ENCODE results near the gene OTUB2.
"Not testable (repeated sequence)": the region's sequence is repeated elsewhere in the genome, so short reads cannot be mapped to it uniquely, and the experiment has no call there.

Gene OTUB2

GRCh38 chr14:94062344-94062940, 36.3 kb downstream of the OTUB2 start:
- DNase-seq = no peak

DNA sequence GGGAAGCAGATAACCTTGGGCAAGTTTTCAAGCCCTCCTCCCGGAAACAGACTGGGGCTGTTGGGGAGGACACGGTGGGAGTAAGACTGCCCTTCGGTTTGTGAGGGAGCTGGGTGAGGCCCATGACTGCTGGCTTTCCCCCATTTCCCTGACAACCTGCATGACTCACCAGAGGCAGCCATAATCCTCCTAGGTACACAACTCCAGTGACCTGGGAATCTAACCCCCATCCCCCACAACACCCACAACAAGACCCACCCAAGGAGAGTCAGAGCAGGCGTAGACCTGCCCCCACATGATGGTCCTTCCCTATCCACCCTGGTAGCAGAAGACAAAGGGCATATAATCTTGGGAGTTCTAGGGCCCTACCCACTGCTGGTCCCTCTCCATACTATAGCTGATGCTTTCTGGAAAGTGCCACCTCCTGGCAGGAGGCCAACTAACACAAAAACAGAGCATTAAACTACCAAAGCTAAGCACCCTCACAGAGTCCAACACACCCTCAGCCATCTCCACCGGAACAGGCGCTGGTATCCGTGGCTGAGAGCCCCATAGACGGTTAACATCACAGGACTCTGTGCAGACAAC, 40.0 kb downstream of the OTUB2 start:
- no peak for DNase-seq

DNA sequence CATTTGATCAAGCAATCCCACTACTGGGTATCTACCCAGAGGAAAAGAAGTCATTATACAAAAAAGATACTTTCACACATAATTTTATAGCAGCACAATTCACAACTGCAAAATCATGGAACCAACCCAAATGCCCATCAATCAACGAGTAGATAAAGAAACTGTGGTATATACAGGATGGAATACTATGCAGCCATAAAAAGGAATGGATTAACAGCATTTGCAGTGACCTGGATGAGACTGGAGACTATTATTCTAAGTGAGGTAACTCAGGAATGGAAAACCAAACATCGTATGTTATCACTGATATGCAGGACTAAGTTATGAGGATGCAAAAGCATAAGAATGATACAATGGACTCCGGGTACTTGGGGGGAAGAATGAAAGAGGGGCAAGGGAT, 45.9 kb downstream of the OTUB2 start:
- not testable (repeated sequence) for DNase-seq

DNA sequence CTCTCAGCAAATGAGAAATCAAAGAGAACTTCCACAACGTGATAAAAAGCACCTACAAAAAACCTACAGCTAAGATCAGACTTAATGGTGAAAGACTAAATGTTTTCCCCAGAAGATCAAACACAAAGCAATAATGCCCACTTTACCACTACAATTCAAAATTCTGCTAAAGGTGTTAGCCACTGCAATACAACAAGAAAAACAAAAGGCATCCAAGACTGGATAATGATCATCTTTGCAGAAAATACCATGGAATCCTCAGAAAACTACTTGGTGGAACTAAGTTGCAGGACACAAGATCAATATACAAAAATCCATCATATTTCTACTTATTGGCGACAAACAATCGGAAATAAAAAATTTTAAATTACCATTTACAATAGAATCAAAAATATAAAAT, 48.4 kb downstream of the OTUB2 start:
- DNase-seq = no peak

GRCh38 chr14:94075008-94075407, 48.9 kb downstream of the OTUB2 start:
- no peak for DNase-seq

DNA sequence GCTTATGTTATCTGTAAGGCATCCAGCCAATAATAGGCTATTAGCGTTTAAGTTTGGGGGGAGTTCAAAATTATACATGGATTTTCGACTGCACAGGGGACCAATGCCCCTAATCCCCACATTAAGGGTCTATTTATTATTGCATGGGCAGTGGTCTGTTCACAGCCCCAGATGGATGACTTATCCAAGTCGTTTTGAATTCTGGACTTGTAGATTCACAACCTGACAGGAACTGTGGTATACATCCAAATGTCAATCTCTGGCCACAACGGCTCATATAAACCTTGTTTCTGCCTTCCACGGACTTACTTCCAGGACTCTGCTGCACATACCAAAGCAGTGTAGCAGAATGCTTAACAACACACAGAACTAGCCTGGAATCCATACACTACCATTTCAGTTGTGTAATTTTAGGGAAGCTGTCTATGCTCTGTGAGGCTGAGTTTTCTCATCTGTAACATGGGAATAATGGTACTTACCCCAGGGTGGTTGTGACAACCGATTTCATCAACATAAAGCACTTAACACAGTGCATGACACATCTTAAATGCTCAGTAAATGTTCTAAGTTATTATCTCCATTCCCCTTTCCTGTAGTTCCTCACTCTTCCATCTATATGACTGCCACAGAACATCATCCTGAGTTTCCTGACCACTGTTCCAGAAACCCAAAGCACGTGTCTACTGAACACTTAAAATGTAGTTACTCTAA, 51.1 kb downstream of the OTUB2 start:
- DNase-seq = no peak

GRCh38 chr14:94077823-94078222, 51.7 kb downstream of the OTUB2 start:
- no peak for DNase-seq

DNA sequence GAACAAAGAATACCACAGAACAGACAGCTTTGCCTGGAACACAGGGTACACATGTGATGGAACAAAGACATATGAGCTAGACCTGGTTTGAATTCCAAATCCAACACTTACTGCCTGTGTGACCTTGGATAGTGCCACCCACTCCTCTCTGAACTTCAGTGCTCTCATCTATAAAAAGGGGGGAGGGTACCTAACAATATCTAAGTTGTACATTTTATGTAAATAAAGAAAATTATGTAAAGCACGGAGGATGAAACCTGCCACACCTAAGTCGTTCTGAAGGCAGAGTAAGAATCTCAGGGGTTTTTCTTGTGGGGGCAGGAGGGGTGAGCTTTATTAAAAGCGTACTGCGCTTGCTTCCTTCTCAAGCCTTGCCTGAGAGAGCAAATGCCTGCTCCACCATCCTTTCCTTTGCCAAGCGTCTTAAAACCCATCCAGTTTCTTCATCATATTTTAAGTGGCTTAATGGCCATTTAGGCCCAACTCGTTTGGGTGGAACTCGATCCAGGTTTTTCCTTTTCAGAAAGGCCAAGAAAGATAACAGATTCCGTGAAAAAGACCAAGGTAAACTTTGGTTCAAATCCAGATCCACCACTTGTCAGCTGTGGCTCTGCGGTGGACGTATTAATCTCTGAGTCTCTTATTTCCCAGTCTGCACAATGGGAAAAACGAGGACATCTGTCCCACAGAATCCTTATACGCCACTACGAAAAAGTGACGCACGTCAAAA, 53.9 kb downstream of the OTUB2 start:
- DNase-seq = peak; percentile 34 to 41

- DNase-seq = peak; percentile 76 to 96
These were observed 54.7 kb downstream of the OTUB2 start, which contains the start of the genes DDX24 and IFI27L1 for GRCh38 chr14:94080621-94081385. TSS of gene DDX24 (minus strand) at chr14:94081202. CDS start at chr14:94079742, 1,460 bp downstream. TSS of gene IFI27L1 (plus strand) at chr14:94081310. CDS start at chr14:94096938, 15,628 bp downstream.

DNA sequence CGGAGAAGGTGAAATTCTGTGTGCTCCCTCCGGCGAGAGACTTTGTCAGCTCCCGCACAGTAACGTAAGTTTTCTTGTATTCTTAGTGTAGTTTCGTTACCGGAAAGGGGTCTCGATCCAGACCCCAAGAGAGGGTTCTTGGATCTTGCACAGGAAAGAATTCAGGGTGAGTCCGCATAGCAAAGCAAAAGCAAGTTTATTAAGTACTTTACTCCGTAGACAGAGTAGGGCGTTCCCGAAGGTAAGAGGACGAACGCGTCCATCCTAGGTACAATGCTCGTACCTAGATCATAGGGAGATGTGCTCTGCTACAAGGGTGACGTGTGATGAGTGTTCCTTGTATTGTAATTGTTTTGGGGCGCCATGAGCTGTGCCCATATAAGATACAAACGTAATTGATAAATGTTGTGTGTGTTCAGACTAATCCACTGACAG, 55.3 kb downstream of the OTUB2 start:
- no peak for DNase-seq

- no peak for DNase-seq
These were observed 61.8 kb downstream of the OTUB2 start for GRCh38 chr14:94087891-94088290.

DNA sequence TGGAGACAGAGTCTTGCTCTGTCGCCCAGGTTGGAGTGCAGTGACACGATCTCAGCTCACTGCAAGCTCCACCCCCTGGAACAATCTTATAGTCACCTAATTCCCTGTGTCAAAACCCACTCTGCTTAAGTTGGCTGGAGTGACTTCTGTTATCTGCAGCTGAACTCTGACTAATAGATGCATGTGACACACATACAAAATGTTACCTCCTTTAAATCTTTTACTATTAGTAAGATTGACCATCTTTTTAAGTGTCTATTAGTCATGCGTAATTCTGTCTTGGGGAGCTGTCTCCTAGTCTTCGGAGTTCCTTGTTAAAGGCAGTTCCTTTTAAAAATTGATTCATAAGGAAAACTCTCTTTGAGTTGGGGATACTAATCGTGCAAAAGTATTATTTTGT, 62.4 kb downstream of the OTUB2 start:
- no peak for DNase-seq

DNA sequence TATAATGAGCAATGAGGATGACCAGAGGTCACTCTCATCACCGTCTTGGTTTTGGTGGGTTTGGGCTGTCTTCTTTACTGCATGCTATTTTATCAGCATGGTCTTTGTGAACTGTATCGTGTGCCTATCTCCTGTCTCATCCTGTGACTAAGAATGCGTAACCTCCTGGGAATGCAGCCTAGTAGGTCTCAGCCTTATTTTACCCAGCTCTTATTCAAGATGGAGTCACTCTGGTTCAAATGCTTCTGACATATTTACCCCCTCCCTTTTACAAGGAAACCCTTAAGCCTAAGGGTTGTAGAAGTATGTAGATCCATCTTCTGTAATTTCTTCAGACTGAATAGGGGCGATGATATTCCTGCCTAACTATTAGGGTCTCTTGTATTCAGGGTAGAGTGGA, 63.3 kb downstream of the OTUB2 start:
- DNase-seq = no peak

DNA sequence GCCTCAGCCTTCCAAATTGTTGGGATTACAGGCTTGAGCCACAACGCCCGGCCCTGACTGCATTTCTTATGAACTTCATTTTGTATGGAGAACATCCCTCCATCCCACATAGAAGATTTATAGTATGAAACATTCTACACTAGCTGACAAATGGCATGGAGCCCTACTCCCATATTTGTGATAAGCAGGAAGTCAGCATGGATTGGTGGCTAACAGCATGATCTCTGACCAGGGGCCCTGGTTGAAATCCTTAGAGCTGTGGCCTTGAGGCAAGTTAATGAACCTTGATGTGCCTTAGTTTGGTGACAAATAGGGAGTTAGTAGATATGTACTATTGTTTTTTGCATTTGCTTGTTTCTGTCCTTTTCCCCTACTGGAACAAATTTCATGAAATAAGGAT, 67.3 kb downstream of the OTUB2 start:
- DNase-seq = no peak

DNA sequence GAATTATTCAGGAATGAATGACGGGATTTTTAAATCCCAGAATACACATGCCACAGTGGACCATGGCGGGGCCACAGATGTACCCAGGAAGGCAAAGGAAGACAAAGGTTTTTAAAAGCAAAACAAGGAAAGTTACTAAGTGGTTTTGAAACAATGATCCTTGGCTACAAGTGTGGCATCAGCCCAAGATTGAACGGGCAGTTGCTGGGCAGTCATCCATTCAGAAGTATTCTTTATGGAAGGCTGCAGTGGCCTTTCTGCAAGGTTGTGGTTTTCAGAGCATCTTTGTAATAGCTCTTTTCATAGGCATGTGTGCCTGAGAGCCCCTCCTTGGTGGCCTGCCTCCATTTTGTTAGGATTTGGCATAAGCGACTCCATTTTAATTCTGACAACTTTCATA, 71.0 kb downstream of the OTUB2 start:
- DNase-seq = no peak
